Measurements from ENCODE around the gene MUS81.
A peak's percentile ranks its signal among the peaks of the same experiment; 100 is the strongest.

The MUS81 gene

DNA sequence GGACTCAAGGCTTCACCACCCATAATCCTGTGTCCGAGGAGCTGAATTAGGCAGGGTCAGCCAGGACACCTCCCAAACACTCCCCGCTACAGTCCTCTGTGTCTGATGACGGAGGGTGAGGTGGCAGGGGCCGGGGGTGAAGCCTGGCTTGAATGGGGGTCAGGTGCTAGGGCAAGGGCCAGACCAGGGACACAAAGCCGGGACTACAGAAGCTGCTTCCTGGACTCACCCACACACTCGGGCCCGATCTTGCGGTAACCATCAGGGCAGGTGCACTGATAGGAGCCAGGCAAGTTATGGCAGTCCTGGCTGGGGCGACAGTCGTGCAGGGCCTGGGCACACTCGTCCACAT, 10.1 kb downstream of the MUS81 start:
- CTCF ChIA-PET = interaction anchor here (0.8 to 33.3 kb wide), 6 partner anchors 9 to 159 kb away, joined by 3 to 1090 read pairs (median 90); partner anchors contain the start of genes CCDC85B, FIBP, KAT5 and MUS81
- H3K4me3 ChIP-seq (ENCODE audit: low read depth, low read length) = peak overlapping the region; percentile 80

DNA sequence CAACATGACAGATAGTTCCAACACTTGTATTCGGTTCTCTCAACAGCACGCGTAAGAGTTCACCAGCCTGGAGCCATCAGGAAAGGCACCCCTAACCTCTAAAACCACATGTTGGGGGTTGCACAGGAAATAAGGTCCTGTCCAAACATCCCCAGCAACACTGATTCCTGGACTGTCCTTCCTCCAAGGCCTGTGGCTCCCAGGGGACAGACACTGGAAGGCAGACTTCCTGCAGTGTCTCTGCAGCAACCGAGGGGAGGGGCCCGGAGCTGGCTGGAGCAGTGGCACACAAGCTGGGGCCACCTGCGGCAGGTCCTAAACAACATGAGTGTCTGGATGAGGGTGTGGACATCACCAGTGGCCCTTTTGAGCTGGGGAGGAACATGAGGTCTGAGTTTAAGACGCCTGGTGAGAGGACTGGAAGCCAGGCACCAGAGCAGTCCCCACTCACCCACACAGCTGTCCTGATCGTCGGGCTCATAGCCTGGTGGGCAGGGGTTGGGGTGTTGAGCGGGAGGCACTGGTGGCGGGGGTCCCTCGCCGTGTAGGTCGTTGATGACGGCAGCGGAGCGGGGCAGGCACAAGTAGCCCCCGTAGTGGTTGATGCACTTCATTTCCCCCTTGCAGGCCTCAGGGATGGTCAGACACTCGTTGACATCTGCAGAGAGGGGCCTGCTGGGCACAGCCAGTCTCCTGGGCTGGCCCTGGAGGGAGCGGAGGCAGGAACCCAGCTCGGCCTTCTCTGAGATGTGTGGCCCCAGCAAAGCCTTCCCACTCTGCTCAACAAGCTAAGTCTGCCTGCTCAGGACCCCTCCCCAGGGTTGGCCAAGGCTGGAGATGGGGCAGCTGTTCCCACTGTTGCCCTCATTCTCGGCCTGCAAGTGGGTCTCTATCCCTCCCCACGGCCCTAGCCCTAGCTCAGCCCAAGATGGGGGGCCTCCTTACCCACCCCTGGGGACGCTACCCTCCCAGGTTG, 10.8 kb downstream of the MUS81 start:
- DNase-seq (ENCODE audit: low read depth, low spot score) = no peak
- peak overlapping the region; percentile 80 for H3K4me3 ChIP-seq (ENCODE audit: low read depth, low read length)
- POLR2A ChIA-PET = interaction anchor here (0.6 to 6.8 kb wide), 15 partner anchors 8 to 45 kb away, joined by 3 to 103 read pairs (median 4); partner anchors contain the start of genes CCDC85B, CFL1, FIBP and MUS81
- TF ChIP-seq, protein P1, sequence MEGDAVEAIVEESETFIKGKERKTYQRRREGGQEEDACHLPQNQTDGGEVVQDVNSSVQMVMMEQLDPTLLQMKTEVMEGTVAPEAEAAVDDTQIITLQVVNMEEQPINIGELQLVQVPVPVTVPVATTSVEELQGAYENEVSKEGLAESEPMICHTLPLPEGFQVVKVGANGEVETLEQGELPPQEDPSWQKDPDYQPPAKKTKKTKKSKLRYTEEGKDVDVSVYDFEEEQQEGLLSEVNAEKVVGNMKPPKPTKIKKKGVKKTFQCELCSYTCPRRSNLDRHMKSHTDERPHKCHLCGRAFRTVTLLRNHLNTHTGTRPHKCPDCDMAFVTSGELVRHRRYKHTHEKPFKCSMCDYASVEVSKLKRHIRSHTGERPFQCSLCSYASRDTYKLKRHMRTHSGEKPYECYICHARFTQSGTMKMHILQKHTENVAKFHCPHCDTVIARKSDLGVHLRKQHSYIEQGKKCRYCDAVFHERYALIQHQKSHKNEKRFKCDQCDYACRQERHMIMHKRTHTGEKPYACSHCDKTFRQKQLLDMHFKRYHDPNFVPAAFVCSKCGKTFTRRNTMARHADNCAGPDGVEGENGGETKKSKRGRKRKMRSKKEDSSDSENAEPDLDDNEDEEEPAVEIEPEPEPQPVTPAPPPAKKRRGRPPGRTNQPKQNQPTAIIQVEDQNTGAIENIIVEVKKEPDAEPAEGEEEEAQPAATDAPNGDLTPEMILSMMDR (IDR thresholded peaks at IDR 0.05; ENCODE audit: insufficient read depth, low read length, missing control alignments) = no peak
- CTCF ChIA-PET = interaction anchor here (0.8 to 33.3 kb wide), 12 partner anchors 8 to 229 kb away, joined by 3 to 1090 read pairs (median 4); partner anchors contain the start of genes CCDC85B, FIBP, KAT5 and MUS81

More for the DNA sequence above, 10.1 kb downstream of the MUS81 start:
- POLR2A ChIA-PET = interaction anchor here (1.4 to 6.8 kb wide), 2 partner anchors 10 to 21 kb away, joined by 5 to 103 read pairs; partner anchors contain the start of genes CCDC85B, CFL1 and MUS81
- TF ChIP-seq, protein P1 (IDR thresholded peaks at IDR 0.05; ENCODE audit: insufficient read depth, low read length, missing control alignments) = no peak
- DNase-seq (ENCODE audit: low read depth, low spot score) = no peak

DNA sequence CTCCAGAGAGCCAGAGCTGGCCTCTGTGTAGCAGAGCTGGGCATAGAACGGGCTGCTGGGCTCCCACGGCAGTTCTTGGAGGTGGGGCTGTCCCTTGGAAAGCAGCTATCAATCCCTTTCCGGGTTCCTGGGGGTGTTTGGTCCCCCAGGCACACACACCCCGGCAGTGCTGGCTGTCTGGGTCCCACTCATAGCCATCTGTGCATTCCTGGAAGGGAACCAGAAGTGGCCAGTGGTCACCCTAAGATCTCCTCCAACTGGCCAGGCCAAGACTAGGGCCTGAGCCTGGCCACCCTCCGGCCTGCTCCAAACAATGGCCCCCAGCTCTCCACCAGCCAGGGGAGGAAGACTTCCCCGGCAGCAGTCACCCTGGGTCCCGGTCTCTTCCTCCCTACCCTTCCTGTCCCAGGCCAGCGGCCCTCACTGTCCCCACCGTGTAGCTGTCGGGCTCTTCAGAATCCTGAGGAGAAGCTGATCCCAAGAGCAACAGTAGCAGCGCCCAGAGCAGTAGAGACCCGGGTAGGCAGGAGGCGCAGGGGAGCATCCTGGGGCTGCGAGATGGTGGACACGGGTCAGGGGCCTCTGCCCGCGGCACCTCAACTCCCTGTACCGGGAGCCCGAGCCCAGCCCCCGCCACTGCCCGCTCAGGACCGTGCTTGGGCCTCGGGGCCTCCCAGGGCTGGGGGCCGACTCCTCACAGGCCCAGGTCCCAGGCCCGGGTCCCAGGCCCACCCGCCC, 11.7 kb downstream of the MUS81 start:
- TF ChIP-seq, protein P1 (IDR thresholded peaks at IDR 0.05; ENCODE audit: insufficient read depth, low read length, missing control alignments) = peak; percentile 40
- no peak for DNase-seq (ENCODE audit: low read depth, low spot score)
- ChIA-PET POLR2A (interaction anchor here (0.9 to 6.8 kb wide), 15 partner anchors 9 to 131 kb away, joined by 3 to 103 read pairs (median 4); partner anchors contain the start of genes BANF1, CFL1, FIBP and MUS81), CTCF (interaction anchor here (0.9 to 33.3 kb wide), 9 partner anchors 11 to 230 kb away, joined by 3 to 1090 read pairs (median 5); partner anchors contain the start of genes CCDC85B, FIBP, KAT5 and MUS81)
- H3K4me3 ChIP-seq (ENCODE audit: low read depth, low read length) = peak overlapping the region; percentile 80

DNA sequence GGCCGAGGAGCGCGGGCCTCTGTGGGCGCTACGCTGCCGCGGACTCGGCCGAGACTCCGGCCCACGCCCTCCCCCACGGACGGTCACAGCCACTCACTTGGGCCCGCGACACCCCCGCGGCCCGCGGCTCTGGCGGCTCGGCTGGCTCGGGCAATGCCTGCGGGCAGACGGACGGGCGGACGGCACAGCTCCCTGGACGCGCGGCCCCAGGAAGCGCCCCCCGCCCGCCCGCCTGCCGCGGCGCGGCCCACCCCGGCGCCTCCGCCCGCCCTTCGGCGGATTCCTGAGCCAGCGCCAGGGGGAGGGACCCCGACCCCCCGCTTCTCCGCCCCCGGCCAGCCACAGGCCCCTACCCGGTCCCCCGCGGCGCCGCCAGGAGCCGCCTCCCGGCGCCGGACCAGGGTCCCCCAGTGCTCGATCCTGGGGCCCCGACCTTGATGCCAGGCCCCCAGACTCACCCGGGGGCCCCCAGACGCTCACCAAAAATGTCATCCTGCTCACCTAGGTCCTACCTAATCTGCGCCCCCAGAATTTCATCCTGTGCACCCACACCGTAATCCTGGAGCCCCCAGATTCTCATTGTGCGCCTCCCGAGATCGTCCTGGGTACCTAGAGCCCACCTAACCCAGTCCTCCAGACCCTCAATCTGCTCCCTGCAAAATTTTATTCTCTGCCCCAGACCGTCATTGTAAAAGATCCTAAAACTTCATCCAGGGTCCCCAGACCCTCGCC, 12.5 kb downstream of the MUS81 start, which contains the start of gene EFEMP2:
Gene EFEMP2, minus strand, starts transcription at position 215 of the 732 bp plus-strand sequence. CDS start 446 bp downstream, outside the sequence.
- TF ChIP-seq, protein P1 (IDR thresholded peaks at IDR 0.05; ENCODE audit: insufficient read depth, low read length, missing control alignments) = no peak
- POLR2A ChIA-PET = interaction anchor here (0.9 to 6.8 kb wide), 11 partner anchors 9 to 130 kb away, joined by 3 to 103 read pairs (median 4); partner anchors contain the start of genes BANF1, CFL1, FIBP and MUS81
- CTCF ChIA-PET = interaction anchor here (1.3 to 33.3 kb wide), 6 partner anchors 12 to 167 kb away, joined by 3 to 1090 read pairs (median 90); partner anchors contain the start of genes CCDC85B, FIBP, KAT5 and MUS81

More for the DNA sequence above, 12.5 kb downstream of the MUS81 start, which contains the start of gene EFEMP2:
- no peak for DNase-seq (ENCODE audit: low read depth, low spot score)
- peak within 1 kb of the TSS; percentile 80 for H3K4me3 ChIP-seq (ENCODE audit: low read depth, low read length)

Data from AG04449 (cell line).